ENCODE results near the gene DIPK1C. TPM values are rescaled to one million over a fixed set of nuclear protein-coding genes. Genes with fewer than 3 reads are reported as not detected.
A peak's percentile ranks its signal among the peaks of the same experiment; 100 is the strongest.

The DIPK1C gene
- total RNA-seq, 2 experiments from 2014 or later, result not detected

- H3K4me1 Mint-ChIP-seq (ENCODE audit: low read depth), result no peaks in the 10 kb centered on the region
- no peaks in the 10 kb centered on the region for H3K9me3 Mint-ChIP-seq
- peaks cover 0 to 2% of the 10 kb centered on the region in 2 experiments for H3K9me3 ChIP-seq (ENCODE audit: control insufficient read depth in 1 of 2, insufficient read depth in 1 of 2, low read length in 2 of 2)
- H3K4me3 Mint-ChIP-seq, result no peak overlapping the region
- no peak overlapping the region for H3K27ac ChIP-seq (ENCODE audit: low read depth in 1 of 2, low read length in 2 of 2)
- CTCF ChIA-PET, result no interaction called here
- H3K4me1 ChIP-seq (ENCODE audit: insufficient read depth, low read length), result no peaks in the 10 kb centered on the region
- intact Hi-C loops (cut with DNase I, micrococcal nuclease), result no loop called here
- no peaks in the 10 kb centered on the region for H3K36me3 Mint-ChIP-seq (ENCODE audit: low read depth)
- no peaks in the 10 kb centered on the region for H3K36me3 ChIP-seq (ENCODE audit: insufficient read depth, low read length)
- ATAC-seq (ENCODE audit: poor library complexity) (no peak), DNase-seq (no peak)
- H3K4me3 ChIP-seq (ENCODE audit: low read length), result no peak overlapping the region
- no peaks in the 10 kb centered on the region for H3K27me3 Mint-ChIP-seq
- no peak for TF ChIP-seq CTCF (IDR thresholded peaks at IDR 0.05)
- no peak overlapping the region for H3K27ac Mint-ChIP-seq
- no peaks in the 10 kb centered on the region for H3K27me3 ChIP-seq (ENCODE audit: control insufficient read depth in 1 of 2, insufficient read depth in 2 of 2, low read length in 2 of 2)
- POLR2A ChIA-PET, result no interaction called here
These were observed 26.1 kb downstream of the DIPK1C start for GRCh38 chr18:74430806-74431571.

- no peaks in the 10 kb centered on the region for H3K9me3 Mint-ChIP-seq
- Histone ChIP-seq H3K4me1 (ENCODE audit: insufficient read depth, low read length) (peaks cover 4% of the 10 kb centered on the region), H3K4me3 (ENCODE audit: low read length) (no peak overlapping the region), H3K36me3 (ENCODE audit: insufficient read depth, low read length) (no peaks in the 10 kb centered on the region), H3K27ac (ENCODE audit: low read depth in 1 of 2, low read length in 2 of 2) (no peak overlapping the region), H3K27me3 (ENCODE audit: control insufficient read depth in 1 of 2, insufficient read depth in 2 of 2, low read length in 2 of 2) (no peaks in the 10 kb centered on the region), H3K9me3 (ENCODE audit: control insufficient read depth in 1 of 2, insufficient read depth in 1 of 2, low read length in 2 of 2) (peaks cover 0 to 10% of the 10 kb centered on the region in 2 experiments)
- no peak for TF ChIP-seq CTCF (IDR thresholded peaks at IDR 0.05)
- intact Hi-C loops (cut with DNase I, micrococcal nuclease), result no loop called here
- ChIA-PET CTCF (no interaction called here), POLR2A (no interaction called here)
- H3K27ac Mint-ChIP-seq, result no peak overlapping the region
- ATAC-seq (ENCODE audit: poor library complexity) (no peak), DNase-seq (no peak)
- no peaks in the 10 kb centered on the region for H3K4me1 Mint-ChIP-seq (ENCODE audit: low read depth)
- no peaks in the 10 kb centered on the region for H3K36me3 Mint-ChIP-seq (ENCODE audit: low read depth)
- no peaks in the 10 kb centered on the region for H3K27me3 Mint-ChIP-seq
- H3K4me3 Mint-ChIP-seq, result no peak overlapping the region
These were observed 26.9 kb downstream of the DIPK1C start for GRCh38 chr18:74430231-74430630.

GRCh38 chr18:74429096-74429495 is 28.0 kb downstream of the DIPK1C start:
- Mint-ChIP-seq H3K9me3 (no peaks in the 10 kb centered on the region), H3K4me1 (ENCODE audit: low read depth) (no peaks in the 10 kb centered on the region), H3K4me3 (no peak overlapping the region), H3K27me3 (no peaks in the 10 kb centered on the region), H3K36me3 (ENCODE audit: low read depth) (no peaks in the 10 kb centered on the region), H3K27ac (no peak overlapping the region)
- Histone ChIP-seq H3K36me3 (ENCODE audit: insufficient read depth, low read length) (no peaks in the 10 kb centered on the region), H3K9me3 (ENCODE audit: control insufficient read depth in 1 of 2, insufficient read depth in 1 of 2, low read length in 2 of 2) (peaks cover 0 to 10% of the 10 kb centered on the region in 2 experiments), H3K27me3 (ENCODE audit: control insufficient read depth in 1 of 2, insufficient read depth in 2 of 2, low read length in 2 of 2) (no peaks in the 10 kb centered on the region), H3K4me1 (ENCODE audit: insufficient read depth, low read length) (peaks cover 5% of the 10 kb centered on the region), H3K27ac (ENCODE audit: low read depth in 1 of 2, low read length in 2 of 2) (no peak overlapping the region), H3K4me3 (ENCODE audit: low read length) (no peak overlapping the region)
- TF ChIP-seq CTCF (IDR thresholded peaks at IDR 0.05), result no peak
- DNase-seq (peak in 1 of 14 experiments; percentile 7), ATAC-seq (ENCODE audit: poor library complexity) (no peak)
- intact Hi-C loops (cut with DNase I, micrococcal nuclease), result no loop called here
- ChIA-PET CTCF (no interaction called here), POLR2A (no interaction called here)
